Measurements from ENCODE around the gene OR4C12. TPM values are rescaled to one million over a fixed set of nuclear protein-coding genes. Genes with fewer than 3 reads are reported as not detected.

OR4C12 gene
- total and polyA plus RNA-seq, 12 donors = not detected

Other genes with a start within 250 kb of the OR4C12 start
- gene OR4C13, start 30.1 kb downstream of the OR4C12 start, total RNA-seq = not detected
- gene OR4C13, start 30.1 kb downstream of the OR4C12 start, polyA plus RNA-seq = not detected
- not detected for gene OR4C45, start 50.3 kb upstream of the OR4C12 start, total RNA-seq
- not detected for gene OR4C45, start 50.3 kb upstream of the OR4C12 start, polyA plus RNA-seq